K562 (cell line): ENCODE data around the gene ISG20L2. TPM values are rescaled to one million over a fixed set of nuclear protein-coding genes. Genes with fewer than 3 reads are reported as not detected.

Experiments used
- CCNT2 ChIP-seq: IDR thresholded peaks from 2 replicates; pipeline ENCODE4 v1.6.1; 2011; ENCODE audit warnings: borderline replicate concordance, low read depth, mild to moderate bottlenecking, moderate library complexity, mixed read lengths, low read length; ENCODE audit not compliant: insufficient read length; ENCODE audit errors: extremely low read depth
- ELF2 ChIP-seq: fragments of 250-450 bp; sonication (Bioruptor Pico); IDR thresholded peaks from 2 replicates; pipeline ENCODE4 v1.5.0; 2021; ENCODE audit warnings: mild to moderate bottlenecking
- FOXA1 ChIP-seq: fragments of 450-650 bp; IDR thresholded peaks from 2 replicates; pipeline ENCODE4 v1.6.1; 2016; ENCODE audit warnings: mild to moderate bottlenecking, borderline replicate concordance
- IFI16 ChIP-seq: fragments of 250-450 bp; sonication (Bioruptor Pico); IDR thresholded peaks from 2 replicates; pipeline ENCODE4 v2.1.2; 2022; ENCODE audit warnings: mild to moderate bottlenecking, inconsistent platforms
- KDM4B ChIP-seq, 2 experiments: fragments of 450-650 bp in 1 of 2; sonication (generic) in 1 of 2; IDR thresholded peaks; 2 replicates each; pipeline ENCODE4 v1.6.1; 2016 to 2017; ENCODE audit warnings: borderline replicate concordance in 2 of 2, antibody characterized with exemption in 1 of 2, low read depth in 1 of 2, mild to moderate bottlenecking in 1 of 2
- NFYB ChIP-seq: IDR thresholded peaks from 2 replicates; pipeline ENCODE4 v1.6.1; 2011; ENCODE audit warnings: mild to moderate bottlenecking, moderate library complexity; ENCODE audit not compliant: insufficient read length; ENCODE audit errors: extremely low read depth
- PPARD ChIP-seq: fragments of 250-450 bp; sonication (Bioruptor Pico); IDR thresholded peaks from 2 replicates; pipeline ENCODE4 v1.8.0; 2022; ENCODE audit warnings: inconsistent platforms, mild to moderate bottlenecking, moderate library complexity
- RBM25 ChIP-seq: fragments of 200-400 bp; formaldehyde crosslinking; IDR thresholded peaks from 2 replicates; pipeline ENCODE4 v1.6.1; 2018; ENCODE audit warnings: low read length, low read depth, moderate library complexity; ENCODE audit not compliant: severe bottlenecking
- SMARCB1 ChIP-seq: IDR thresholded peaks from 2 replicates; pipeline ENCODE4 v1.6.1; 2011; ENCODE audit warnings: improper control_type of control experiment, low read depth; ENCODE audit not compliant: insufficient read length
- SMC3 ChIP-seq: conservative IDR thresholded peaks from 2 replicates; pipeline ENCODE4 v1.6.1; 2011; ENCODE audit warnings: low read depth, low read length, improper control_type of control experiment; ENCODE audit not compliant: insufficient read depth
- TAL1 ChIP-seq: fragments of 450-650 bp; IDR thresholded peaks from 2 replicates; pipeline ENCODE4 v1.6.1; 2016; ENCODE audit warnings: mild to moderate bottlenecking
- ZBTB7A ChIP-seq: IDR thresholded peaks from 2 replicates; pipeline ENCODE4 v1.6.1; 2011; ENCODE audit warnings: low read depth, mild to moderate bottlenecking, low read length, moderate library complexity, borderline replicate concordance; ENCODE audit not compliant: control insufficient read depth
- ZNF133 ChIP-seq: fragments of 250-450 bp; sonication (Bioruptor Pico); IDR thresholded peaks from 2 replicates; pipeline ENCODE4 v1.4.0; 2020; ENCODE audit warnings: mild to moderate bottlenecking
- ZNF23 ChIP-seq: fragments of 250-450 bp; sonication (Bioruptor Pico); IDR thresholded peaks from 2 replicates; pipeline ENCODE4 v1.4.0; 2020; ENCODE audit warnings: mild to moderate bottlenecking
- ZNF316 ChIP-seq: fragments of 450-650 bp; IDR thresholded peaks from 2 replicates; pipeline ENCODE4 v1.6.1; 2016
- ZNF324 ChIP-seq: fragments of 250-450 bp; sonication (Bioruptor Pico); IDR thresholded peaks from 2 replicates; pipeline ENCODE4 v1.4.0; 2020; ENCODE audit warnings: mild to moderate bottlenecking
- ZNF561 ChIP-seq: fragments of 450-650 bp; formaldehyde crosslinking; conservative IDR thresholded peaks from 2 replicates; pipeline ENCODE4 v1.4.0; 2020; ENCODE audit warnings: mild to moderate bottlenecking, moderate library complexity
- polyA plus RNA-seq, 8 experiments: library from polyadenylated mRNA; depleted of rRNA in 4 of 8; stranded (reverse) in 5 of 8; unstranded in 3 of 8; fragments of >200 nt; fragmentation: Nextera tagmentation in 2 of 8; fragmentation: Illumina TruSeq in 1 of 8; extraction: Ambion mirVana in 2 of 8; extraction: Trizol in 1 of 8; gene quantifications; 2 replicates each; pipeline versions ENCODE4 v1.2.1 to v1.2.3, GENCODE V29; 2011 to 2014; ENCODE audit warnings: inconsistent platforms in 1 of 8, missing spikeins in 1 of 8
- total RNA-seq, 7 experiments: library from RNA; depleted of rRNA in 6 of 7; stranded (reverse); fragments of >200 nt in 6 of 7; fragmentation: Illumina TruSeq in 2 of 7; extraction: Trizol in 2 of 7; gene quantifications; 2 replicates each; pipeline versions ENCODE4 v1.2.1 to v1.2.3, GENCODE V29; 2011 to 2021; ENCODE audit warnings: low replicate concordance in 1 of 7
- TF ChIP-seq, protein P1 (sequence below): sonication (generic); formaldehyde crosslinking; IDR thresholded peaks from 2 replicates; pipeline ENCODE4 v1.8.1; 2022; ENCODE audit warnings: missing genetic modification reagents
- TF ChIP-seq, protein P2 (sequence below), 3 experiments: fragments of 200-800 bp in 1 of 3; fragments of 250-450 bp in 1 of 3; fragments of 450-650 bp in 1 of 3; sonication (Bioruptor Pico) in 1 of 3; sonication (Bioruptor generic) in 1 of 3; formaldehyde crosslinking in 1 of 3; IDR thresholded peaks; 2 replicates each; pipeline versions ENCODE4 v1.6.1 to v1.8.0; 2016 to 2022; ENCODE audit warnings: mild to moderate bottlenecking in 2 of 3, missing genetic modification characterization in 2 of 3, missing compliant biosample characterization in 1 of 3, moderate library complexity in 1 of 3
- TF ChIP-seq, protein P3 (sequence below): fragments of 250-450 bp; sonication (Bioruptor Pico); IDR thresholded peaks from 2 replicates; pipeline ENCODE4 v1.6.1; 2021; ENCODE audit warnings: mild to moderate bottlenecking
- TF ChIP-seq, protein P4 (sequence below): fragments of 250-450 bp; sonication (Bioruptor Pico); IDR thresholded peaks from 2 replicates; pipeline ENCODE4 v1.5.0; 2020; ENCODE audit warnings: mild to moderate bottlenecking, borderline replicate concordance

The ISG20L2 gene
- total and polyA plus RNA-seq, 9 of the 15 experiments (the other 6 are each of a cell fraction or from before 2014, with no cell fraction given) = 21.3 to 130 (median 50.3) TPM

DNA sequence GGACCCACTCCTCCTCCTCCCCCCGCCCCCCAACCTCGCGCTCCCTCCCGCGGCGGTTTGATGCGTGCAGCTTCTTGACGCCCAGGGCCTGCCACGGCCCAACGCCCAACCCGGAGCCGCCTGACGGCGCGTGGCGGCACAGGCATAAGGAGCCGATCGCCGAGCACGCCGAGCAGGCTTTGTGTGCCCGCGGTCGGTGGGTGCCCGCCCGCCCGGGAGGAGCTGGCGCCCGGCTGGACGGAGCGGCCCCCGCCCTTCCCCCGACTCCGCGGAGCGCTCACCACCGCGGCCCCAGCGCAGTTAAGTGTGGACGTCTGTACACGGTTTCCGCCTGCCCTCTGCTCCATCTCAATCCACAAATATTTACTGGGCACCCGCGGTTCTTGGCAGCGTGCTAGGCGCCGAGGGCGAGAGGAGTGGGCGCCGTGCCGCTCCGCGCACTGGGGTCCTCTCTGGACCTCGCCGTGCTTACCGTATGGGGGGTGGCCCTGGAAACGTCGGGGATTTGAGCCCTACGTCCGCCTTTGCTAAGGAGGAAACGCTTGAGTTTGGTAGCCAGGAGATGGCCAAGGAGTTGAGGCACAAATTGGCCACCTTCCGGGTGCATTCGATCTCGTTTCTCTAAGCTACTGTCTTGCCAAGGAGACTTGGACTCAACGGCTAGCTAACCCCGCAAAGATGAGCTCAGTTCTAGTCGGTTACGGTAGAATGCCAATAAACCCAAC, 23.4 kb upstream of the ISG20L2 start (continued):
- TF ChIP-seq TAL1 (no peak), NFYB (no peak), IFI16 (CRISPR knock-in tag) (no peak), ZBTB7A (peak; percentile 80; the same call in 1 of the 2 replicates), ZNF23 (CRISPR knock-in tag) (no peak), ZNF133 (CRISPR knock-in tag) (no peak), PPARD (CRISPR knock-in tag) (no peak), SMC3 (no peak), CCNT2 (peak; percentile 88), SMARCB1 (no peak), RBM25 (peak; percentile 83), ZNF324 (CRISPR knock-in tag) (no peak), ELF2 (CRISPR knock-in tag) (no peak), ZNF316 (no peak), ZNF561 (CRISPR knock-in tag) (no peak), KDM4B (IDR thresholded peaks at IDR 0.05; ENCODE audit: borderline replicate concordance in 2 of 2, low read depth in 1 of 2) (peak in 1 of 2 experiments; percentile 5; a peak in 1 of 4 replicates), FOXA1 (no peak)
- TF ChIP-seq, protein P1, sequence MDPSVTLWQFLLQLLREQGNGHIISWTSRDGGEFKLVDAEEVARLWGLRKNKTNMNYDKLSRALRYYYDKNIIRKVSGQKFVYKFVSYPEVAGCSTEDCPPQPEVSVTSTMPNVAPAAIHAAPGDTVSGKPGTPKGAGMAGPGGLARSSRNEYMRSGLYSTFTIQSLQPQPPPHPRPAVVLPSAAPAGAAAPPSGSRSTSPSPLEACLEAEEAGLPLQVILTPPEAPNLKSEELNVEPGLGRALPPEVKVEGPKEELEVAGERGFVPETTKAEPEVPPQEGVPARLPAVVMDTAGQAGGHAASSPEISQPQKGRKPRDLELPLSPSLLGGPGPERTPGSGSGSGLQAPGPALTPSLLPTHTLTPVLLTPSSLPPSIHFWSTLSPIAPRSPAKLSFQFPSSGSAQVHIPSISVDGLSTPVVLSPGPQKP (CRISPR knock-in tag) = no peak
- TF ChIP-seq, protein P2, sequence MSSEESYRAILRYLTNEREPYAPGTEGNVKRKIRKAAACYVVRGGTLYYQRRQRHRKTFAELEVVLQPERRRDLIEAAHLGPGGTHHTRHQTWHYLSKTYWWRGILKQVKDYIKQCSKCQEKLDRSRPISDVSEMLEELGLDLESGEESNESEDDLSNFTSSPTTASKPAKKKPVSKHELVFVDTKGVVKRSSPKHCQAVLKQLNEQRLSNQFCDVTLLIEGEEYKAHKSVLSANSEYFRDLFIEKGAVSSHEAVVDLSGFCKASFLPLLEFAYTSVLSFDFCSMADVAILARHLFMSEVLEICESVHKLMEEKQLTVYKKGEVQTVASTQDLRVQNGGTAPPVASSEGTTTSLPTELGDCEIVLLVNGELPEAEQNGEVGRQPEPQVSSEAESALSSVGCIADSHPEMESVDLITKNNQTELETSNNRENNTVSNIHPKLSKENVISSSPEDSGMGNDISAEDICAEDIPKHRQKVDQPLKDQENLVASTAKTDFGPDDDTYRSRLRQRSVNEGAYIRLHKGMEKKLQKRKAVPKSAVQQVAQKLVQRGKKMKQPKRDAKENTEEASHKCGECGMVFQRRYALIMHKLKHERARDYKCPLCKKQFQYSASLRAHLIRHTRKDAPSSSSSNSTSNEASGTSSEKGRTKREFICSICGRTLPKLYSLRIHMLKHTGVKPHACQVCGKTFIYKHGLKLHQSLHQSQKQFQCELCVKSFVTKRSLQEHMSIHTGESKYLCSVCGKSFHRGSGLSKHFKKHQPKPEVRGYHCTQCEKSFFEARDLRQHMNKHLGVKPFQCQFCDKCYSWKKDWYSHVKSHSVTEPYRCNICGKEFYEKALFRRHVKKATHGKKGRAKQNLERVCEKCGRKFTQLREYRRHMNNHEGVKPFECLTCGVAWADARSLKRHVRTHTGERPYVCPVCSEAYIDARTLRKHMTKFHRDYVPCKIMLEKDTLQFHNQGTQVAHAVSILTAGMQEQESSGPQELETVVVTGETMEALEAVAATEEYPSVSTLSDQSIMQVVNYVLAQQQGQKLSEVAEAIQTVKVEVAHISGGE (CRISPR knock-in tag; IDR thresholded peaks at IDR 0.05) = no peak; a peak in 1 of 6 replicates
- TF ChIP-seq, protein P3, sequence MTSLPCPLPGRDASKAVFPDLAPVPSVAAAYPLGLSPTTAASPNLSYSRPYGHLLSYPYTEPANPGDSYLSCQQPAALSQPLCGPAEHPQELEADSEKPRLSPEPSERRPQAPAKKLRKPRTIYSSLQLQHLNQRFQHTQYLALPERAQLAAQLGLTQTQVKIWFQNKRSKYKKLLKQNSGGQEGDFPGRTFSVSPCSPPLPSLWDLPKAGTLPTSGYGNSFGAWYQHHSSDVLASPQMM (CRISPR knock-in tag) = no peak
- TF ChIP-seq, protein P4, sequence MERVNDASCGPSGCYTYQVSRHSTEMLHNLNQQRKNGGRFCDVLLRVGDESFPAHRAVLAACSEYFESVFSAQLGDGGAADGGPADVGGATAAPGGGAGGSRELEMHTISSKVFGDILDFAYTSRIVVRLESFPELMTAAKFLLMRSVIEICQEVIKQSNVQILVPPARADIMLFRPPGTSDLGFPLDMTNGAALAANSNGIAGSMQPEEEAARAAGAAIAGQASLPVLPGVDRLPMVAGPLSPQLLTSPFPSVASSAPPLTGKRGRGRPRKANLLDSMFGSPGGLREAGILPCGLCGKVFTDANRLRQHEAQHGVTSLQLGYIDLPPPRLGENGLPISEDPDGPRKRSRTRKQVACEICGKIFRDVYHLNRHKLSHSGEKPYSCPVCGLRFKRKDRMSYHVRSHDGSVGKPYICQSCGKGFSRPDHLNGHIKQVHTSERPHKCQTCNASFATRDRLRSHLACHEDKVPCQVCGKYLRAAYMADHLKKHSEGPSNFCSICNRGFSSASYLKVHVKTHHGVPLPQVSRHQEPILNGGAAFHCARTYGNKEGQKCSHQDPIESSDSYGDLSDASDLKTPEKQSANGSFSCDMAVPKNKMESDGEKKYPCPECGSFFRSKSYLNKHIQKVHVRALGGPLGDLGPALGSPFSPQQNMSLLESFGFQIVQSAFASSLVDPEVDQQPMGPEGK (CRISPR knock-in tag) = no peak
